ENCODE results near the gene TNIP1. TPM values are rescaled to one million over a fixed set of nuclear protein-coding genes. Genes with fewer than 3 reads are reported as not detected.

The TNIP1 gene
- total RNA-seq, 1 experiment from 2014 or later, result 342 TPM

- peaks cover 35% of the 10 kb centered on the region for H3K4me1 Mint-ChIP-seq (ENCODE audit: insufficient read depth, unreplicated experiment)
- TF ChIP-seq CTCF (IDR thresholded peaks at IDR 0.05; ENCODE audit: unreplicated experiment), result no peak
- peak overlapping the region; percentile 69 for H3K27ac Mint-ChIP-seq (ENCODE audit: low read depth, unreplicated experiment)
- intact Hi-C loops (cut with micrococcal nuclease), result no loop called here
- H3K4me3 Mint-ChIP-seq (ENCODE audit: unreplicated experiment), result no peak overlapping the region
- DNase-seq (ENCODE audit: unreplicated experiment), result no peak
- peaks cover 80% of the 10 kb centered on the region for H3K36me3 Mint-ChIP-seq (ENCODE audit: insufficient read depth, unreplicated experiment)
- no peaks in the 10 kb centered on the region for H3K27me3 Mint-ChIP-seq (ENCODE audit: insufficient read depth, unreplicated experiment)
- POLR2A ChIA-PET, result interaction anchor here (0.8 to 1.3 kb wide), 2 partner anchors 9 to 19 kb away, joined by 4 read pairs; no protein-coding TSS in a partner anchor
- CTCF ChIA-PET, result interaction anchor here (0.5 to 40.7 kb wide), 7 partner anchors 9 to 102 kb away, joined by 3 to 1587 read pairs (median 4); no protein-coding TSS in a partner anchor
- BruUV-seq (replicated peaks), result no TSS peak
- no peaks in the 10 kb centered on the region for H3K9me3 Mint-ChIP-seq (ENCODE audit: unreplicated experiment)
These were observed 18.3 kb downstream of the TNIP1 start for GRCh38 chr5:151062405-151063141.

GRCh38 chr5:151060742-151061141, 20.1 kb downstream of the TNIP1 start:
- H3K27me3 Mint-ChIP-seq (ENCODE audit: insufficient read depth, unreplicated experiment), result no peaks in the 10 kb centered on the region
- H3K27ac Mint-ChIP-seq (ENCODE audit: low read depth, unreplicated experiment), result peak overlapping the region; percentile 32
- no peak for DNase-seq (ENCODE audit: unreplicated experiment)
- no peak for TF ChIP-seq CTCF (IDR thresholded peaks at IDR 0.05; ENCODE audit: unreplicated experiment)
- no peaks in the 10 kb centered on the region for H3K9me3 Mint-ChIP-seq (ENCODE audit: unreplicated experiment)
- intact Hi-C loops (cut with micrococcal nuclease), result no loop called here
- ChIA-PET POLR2A (interaction anchor here (0.8 to 3.0 kb wide), 7 partner anchors 9 to 360 kb away, joined by 3 to 13 read pairs (median 4); partner anchors contain the start of gene RBM22), CTCF (interaction anchor here (0.6 to 40.7 kb wide), 6 partner anchors 11 to 1080 kb away, joined by 3 to 1587 read pairs (median 4); no protein-coding TSS in a partner anchor)
- H3K36me3 Mint-ChIP-seq (ENCODE audit: insufficient read depth, unreplicated experiment), result peaks cover 82% of the 10 kb centered on the region
- no TSS peak for BruUV-seq (replicated peaks)
- peaks cover 35% of the 10 kb centered on the region for H3K4me1 Mint-ChIP-seq (ENCODE audit: insufficient read depth, unreplicated experiment)
- no peak overlapping the region for H3K4me3 Mint-ChIP-seq (ENCODE audit: unreplicated experiment)

GRCh38 chr5:151058891-151059489, 21.8 kb downstream of the TNIP1 start:
- ChIA-PET CTCF (interaction anchor here (0.6 to 40.7 kb wide), 8 partner anchors 9 to 106 kb away, joined by 3 to 1587 read pairs (median 6); no protein-coding TSS in a partner anchor), POLR2A (interaction anchor here (0.9 to 3.0 kb wide), 5 partner anchors 10 to 56 kb away, joined by 3 to 13 read pairs (median 4); partner anchors contain the start of gene TNIP1)
- no peak for TF ChIP-seq CTCF (IDR thresholded peaks at IDR 0.05; ENCODE audit: unreplicated experiment)
- intact Hi-C loops (cut with micrococcal nuclease), result no loop called here
- Mint-ChIP-seq H3K4me3 (ENCODE audit: unreplicated experiment) (no peak overlapping the region), H3K36me3 (ENCODE audit: insufficient read depth, unreplicated experiment) (peaks cover 98% of the 10 kb centered on the region), H3K27ac (ENCODE audit: low read depth, unreplicated experiment) (peak overlapping the region; percentile 40), H3K9me3 (ENCODE audit: unreplicated experiment) (no peaks in the 10 kb centered on the region), H3K4me1 (ENCODE audit: insufficient read depth, unreplicated experiment) (peaks cover 25% of the 10 kb centered on the region), H3K27me3 (ENCODE audit: insufficient read depth, unreplicated experiment) (no peaks in the 10 kb centered on the region)
- no TSS peak for BruUV-seq (replicated peaks)
- no peak for DNase-seq (ENCODE audit: unreplicated experiment)

- H3K27me3 Mint-ChIP-seq (ENCODE audit: insufficient read depth, unreplicated experiment), result no peaks in the 10 kb centered on the region
- intact Hi-C loops (cut with micrococcal nuclease), result no loop called here
- no peaks in the 10 kb centered on the region for H3K9me3 Mint-ChIP-seq (ENCODE audit: unreplicated experiment)
- peaks cover 100% of the 10 kb centered on the region for H3K36me3 Mint-ChIP-seq (ENCODE audit: insufficient read depth, unreplicated experiment)
- no peak for TF ChIP-seq CTCF (IDR thresholded peaks at IDR 0.05; ENCODE audit: unreplicated experiment)
- H3K27ac Mint-ChIP-seq (ENCODE audit: low read depth, unreplicated experiment), result no peak overlapping the region
- DNase-seq (ENCODE audit: unreplicated experiment), result no peak
- no peak overlapping the region for H3K4me3 Mint-ChIP-seq (ENCODE audit: unreplicated experiment)
- no TSS peak for BruUV-seq (replicated peaks)
- H3K4me1 Mint-ChIP-seq (ENCODE audit: insufficient read depth, unreplicated experiment), result peaks cover 20% of the 10 kb centered on the region
- CTCF ChIA-PET, result interaction anchor here (0.6 to 40.7 kb wide), 9 partner anchors 8 to 107 kb away, joined by 3 to 1587 read pairs (median 5); no protein-coding TSS in a partner anchor
- POLR2A ChIA-PET, result interaction anchor here (0.9 to 3.0 kb wide), 5 partner anchors 10 to 57 kb away, joined by 3 to 13 read pairs (median 4); partner anchors contain the start of gene TNIP1
These were observed 22.5 kb downstream of the TNIP1 start for GRCh38 chr5:151058301-151058700.
